Astrocyte of the spinal cord (primary cell): ENCODE measurements around the gene C22orf23.
"Not testable (repeated sequence)": the region's sequence is repeated elsewhere in the genome, so short reads cannot be mapped to it uniquely, and the experiment has no call there.

Experiments
- DNase-seq: peaks from one replicate; pipeline ENCODE4 v3.0.0; 2011; ENCODE audit warnings: low read depth, low spot score
- H3K4me3 ChIP-seq: 2 replicates; pipeline ENCODE4 v1.5.1; 2011; ENCODE audit warnings: low read depth, mild to moderate bottlenecking, low read length, moderate library complexity
- in situ Hi-C: cut with HindIII; loops from 2 replicates; pipeline ENCODE4 v1.10.0; 2017; ENCODE audit warnings: low sequenced_read_pairs
- TF ChIP-seq, protein P1 (sequence below): IDR thresholded peaks from 2 replicates; pipeline ENCODE4 v1.5.1; 2012; ENCODE audit warnings: low read depth, mild to moderate bottlenecking, low read length, inconsistent platforms

Gene C22orf23

DNA sequence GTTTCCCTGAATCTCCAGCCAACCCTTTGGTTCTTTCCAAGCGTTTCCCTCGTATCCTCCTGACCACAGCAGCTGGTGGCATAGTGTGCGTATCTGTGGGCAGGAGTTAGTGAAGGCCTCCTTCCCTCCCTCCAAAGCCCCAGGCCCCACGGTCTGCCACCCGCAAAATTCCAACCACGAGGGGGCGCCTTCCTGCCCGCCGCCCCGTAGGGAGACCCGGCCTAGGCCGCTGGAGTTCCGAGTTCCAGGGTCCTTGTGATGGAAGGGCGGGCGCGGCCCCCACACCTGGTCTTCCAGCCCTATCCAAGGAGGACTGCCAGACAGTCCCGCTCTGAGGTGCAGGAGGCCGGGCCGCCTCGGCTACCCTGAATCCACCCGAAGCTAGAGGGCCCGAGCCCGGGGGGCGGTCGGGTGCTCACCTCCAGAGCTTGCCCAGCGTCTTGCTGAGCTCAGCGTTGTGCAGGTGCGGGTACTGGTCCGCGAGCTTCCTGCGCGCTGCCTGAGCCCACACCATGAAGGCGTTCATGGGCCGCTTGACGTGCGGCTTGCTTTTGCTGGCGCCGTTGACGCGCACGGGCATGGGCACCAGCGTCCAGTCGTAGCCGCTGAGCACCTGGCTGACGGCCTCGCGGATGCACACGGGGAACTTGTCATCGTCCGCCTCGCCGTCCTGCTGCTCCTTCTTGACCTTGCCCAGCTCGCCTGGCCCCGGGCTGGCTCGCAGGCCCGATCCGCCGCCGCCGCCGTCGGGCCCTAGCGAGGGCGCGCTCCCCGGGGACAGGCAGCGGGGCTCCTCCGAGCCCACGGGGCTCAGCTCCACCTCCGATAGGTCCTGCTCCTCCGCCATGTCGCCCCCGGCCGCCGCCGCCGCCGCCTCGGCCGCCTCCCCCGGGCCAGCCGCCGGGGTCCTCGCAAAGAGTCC is 29.8 kb upstream of the C22orf23 start:
- no peak for DNase-seq
- no peak overlapping the region for H3K4me3 ChIP-seq
- TF ChIP-seq, protein P1, sequence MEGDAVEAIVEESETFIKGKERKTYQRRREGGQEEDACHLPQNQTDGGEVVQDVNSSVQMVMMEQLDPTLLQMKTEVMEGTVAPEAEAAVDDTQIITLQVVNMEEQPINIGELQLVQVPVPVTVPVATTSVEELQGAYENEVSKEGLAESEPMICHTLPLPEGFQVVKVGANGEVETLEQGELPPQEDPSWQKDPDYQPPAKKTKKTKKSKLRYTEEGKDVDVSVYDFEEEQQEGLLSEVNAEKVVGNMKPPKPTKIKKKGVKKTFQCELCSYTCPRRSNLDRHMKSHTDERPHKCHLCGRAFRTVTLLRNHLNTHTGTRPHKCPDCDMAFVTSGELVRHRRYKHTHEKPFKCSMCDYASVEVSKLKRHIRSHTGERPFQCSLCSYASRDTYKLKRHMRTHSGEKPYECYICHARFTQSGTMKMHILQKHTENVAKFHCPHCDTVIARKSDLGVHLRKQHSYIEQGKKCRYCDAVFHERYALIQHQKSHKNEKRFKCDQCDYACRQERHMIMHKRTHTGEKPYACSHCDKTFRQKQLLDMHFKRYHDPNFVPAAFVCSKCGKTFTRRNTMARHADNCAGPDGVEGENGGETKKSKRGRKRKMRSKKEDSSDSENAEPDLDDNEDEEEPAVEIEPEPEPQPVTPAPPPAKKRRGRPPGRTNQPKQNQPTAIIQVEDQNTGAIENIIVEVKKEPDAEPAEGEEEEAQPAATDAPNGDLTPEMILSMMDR, result peak; percentile 39
- in situ Hi-C loops, result no loop called here

DNA sequence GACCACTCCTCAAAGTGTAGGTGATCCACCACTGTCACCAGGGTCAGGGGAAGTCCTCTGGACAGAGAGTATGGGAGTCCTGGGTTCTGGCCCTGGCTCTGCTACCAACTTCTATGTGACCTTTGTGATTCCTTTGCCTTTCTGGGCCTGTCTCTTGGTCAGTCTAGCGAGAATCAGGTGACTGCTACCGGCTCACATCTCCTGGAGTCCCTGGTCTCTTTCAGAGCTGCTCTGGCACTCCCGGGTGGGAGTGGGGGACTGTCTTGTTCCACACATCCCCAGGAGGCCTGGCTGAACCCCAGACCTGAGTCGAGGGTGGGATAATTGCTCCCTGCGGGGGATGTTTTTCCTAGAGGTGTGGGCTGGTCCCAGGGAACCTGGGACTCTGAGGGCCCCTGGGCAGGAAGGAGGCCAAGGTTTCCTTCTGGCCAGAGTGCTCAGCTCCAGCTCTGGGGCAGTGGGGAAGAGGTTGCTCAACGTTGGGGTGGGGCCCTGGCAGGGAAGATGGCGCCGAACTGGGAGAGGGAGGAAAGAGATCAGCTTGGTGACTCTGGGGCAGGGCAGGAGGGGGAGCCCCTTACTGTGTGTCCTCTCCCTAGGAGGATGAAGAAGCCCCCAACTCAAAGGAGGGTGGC is 28.9 kb upstream of the C22orf23 start:
- TF ChIP-seq, protein P1, result no peak
- no peak overlapping the region for H3K4me3 ChIP-seq
- no peak for DNase-seq
- in situ Hi-C loops, result no loop called here

DNA sequence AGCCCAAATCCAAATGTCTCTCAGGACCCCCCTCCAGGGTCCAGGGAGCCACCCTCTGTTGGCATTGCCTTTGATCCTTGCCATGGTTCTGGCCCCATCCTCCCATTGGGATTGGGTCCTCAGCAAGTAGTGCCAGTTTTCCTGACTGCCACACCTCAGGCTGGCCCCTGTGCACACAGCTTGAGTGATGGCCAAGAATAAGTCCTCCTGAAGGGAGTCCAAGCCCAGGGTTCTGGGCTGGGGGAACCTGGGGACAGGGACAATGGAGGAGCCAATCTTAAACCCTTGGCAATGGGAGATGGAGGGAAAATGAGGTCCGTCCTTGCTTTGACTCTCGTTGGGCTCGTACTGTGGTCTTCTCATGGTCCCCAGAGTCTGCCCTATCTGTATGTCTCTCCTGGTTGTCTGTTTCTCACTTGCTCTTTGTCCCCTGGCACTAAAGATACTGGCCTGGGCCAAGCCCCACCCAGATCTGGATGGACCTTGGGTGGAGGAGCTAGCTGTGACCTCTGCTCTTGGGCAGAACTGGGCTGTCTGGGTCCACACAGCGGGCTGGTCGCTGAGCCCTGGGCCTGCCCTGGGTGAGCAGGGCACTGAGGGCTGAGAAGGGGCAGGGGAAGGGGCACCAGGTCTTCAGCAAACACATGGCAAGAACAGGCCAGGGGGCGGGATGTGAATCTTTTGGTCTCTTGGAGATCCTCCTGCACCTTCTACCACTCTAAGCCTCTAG is 28.0 kb upstream of the C22orf23 start:
- TF ChIP-seq, protein P1, result no peak
- in situ Hi-C loops, result no loop called here
- H3K4me3 ChIP-seq, result no peak overlapping the region
- DNase-seq, result no peak

DNA sequence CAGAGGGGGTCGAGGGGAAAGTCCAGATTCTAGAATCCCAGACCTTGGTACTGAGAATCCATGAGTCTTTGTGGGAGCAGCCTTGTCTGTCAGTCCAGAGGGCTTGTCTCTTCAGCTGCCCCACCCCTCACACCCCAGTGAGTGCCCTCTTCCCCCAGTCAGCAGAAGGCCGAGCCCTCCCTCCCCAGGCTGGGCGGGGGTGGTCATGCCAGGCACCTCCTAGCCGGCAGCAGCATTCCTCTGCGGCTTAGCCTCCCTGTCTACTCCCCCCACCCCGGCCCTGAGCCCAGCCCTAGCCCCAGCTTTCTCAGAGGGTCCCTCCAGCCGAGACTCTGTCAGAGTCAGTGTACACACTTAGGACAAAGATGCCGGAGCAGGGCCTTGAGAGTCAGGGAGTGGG is 26.4 kb upstream of the C22orf23 start:
- no peak for DNase-seq
- in situ Hi-C loops, result no loop called here
- no peak overlapping the region for H3K4me3 ChIP-seq
- TF ChIP-seq, protein P1, result no peak

DNA sequence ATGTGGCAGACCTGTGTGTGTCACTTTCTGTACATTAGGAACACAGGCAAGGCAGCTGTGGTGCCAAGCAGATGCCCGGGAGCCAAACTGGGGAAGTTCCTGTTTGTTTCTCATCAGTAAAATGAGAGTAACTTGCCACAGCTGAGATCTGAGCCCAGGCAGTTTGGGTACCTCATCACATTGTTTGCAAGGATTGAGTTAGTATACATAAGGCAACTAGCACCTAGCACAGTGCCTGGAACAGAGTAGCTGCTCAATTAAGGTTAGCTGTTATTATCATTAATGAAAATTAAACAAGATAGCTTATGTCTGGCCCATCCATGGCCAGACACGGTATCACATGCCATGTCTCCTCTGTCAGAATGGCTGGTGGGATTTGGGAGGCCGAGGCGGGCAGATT is 23.1 kb upstream of the C22orf23 start:
- TF ChIP-seq, protein P1, result no peak
- in situ Hi-C loops, result no loop called here
- DNase-seq, result no peak
- no peak overlapping the region for H3K4me3 ChIP-seq

DNA sequence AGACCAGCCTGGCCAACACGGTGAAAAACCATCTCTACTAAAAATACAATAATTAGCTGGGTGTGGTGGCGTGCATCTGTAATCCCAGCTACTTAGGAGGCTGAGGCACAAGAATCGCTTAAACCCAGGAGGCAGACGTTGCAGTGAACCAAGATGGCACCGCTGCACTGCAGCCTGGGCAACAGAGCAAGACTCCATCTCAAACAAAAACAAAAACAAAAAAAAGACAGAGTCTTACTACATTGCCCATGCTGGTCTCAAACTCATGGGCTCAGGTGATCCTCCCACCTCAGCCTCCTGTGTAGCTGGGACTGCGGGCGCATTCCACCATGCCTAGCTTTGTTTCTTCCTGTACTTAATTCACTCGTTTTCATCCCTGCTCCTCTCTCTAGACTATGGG is 22.6 kb upstream of the C22orf23 start:
- DNase-seq, H3K4me3 ChIP-seq, in situ Hi-C loops: not testable (repeated sequence)

DNA sequence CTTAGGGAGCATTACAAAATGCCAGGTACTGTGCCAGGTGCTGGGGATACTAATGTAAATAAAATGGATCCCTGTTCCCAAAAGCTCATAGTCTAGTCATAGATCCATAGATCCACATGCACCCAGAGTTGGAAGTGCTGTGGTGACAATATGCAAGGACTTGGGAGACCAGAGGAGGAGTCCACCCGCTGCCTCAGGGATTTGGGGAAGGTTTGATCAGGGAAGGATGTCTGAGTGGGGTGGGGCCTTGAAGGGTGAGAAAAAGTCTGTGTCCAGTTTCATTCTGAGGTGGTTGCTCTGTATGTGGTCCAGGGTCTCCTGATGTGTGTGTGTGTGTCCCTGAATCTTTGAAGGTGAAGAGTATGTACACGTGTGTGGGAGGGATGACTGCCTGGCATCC is 21.8 kb upstream of the C22orf23 start:
- in situ Hi-C loops, result no loop called here
- no peak overlapping the region for H3K4me3 ChIP-seq
- DNase-seq, result no peak
- TF ChIP-seq, protein P1, result no peak
